ENCODE data around the gene AGTR2. TPM values are rescaled to one million over a fixed set of nuclear protein-coding genes. Genes with fewer than 3 reads are reported as not detected.
"Not testable (repeated sequence)": the region's sequence is repeated elsewhere in the genome, so short reads cannot be mapped to it uniquely, and the experiment has no call there.

AGTR2 gene, protein sequence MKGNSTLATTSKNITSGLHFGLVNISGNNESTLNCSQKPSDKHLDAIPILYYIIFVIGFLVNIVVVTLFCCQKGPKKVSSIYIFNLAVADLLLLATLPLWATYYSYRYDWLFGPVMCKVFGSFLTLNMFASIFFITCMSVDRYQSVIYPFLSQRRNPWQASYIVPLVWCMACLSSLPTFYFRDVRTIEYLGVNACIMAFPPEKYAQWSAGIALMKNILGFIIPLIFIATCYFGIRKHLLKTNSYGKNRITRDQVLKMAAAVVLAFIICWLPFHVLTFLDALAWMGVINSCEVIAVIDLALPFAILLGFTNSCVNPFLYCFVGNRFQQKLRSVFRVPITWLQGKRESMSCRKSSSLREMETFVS
- 1 to 10 TPM in 1 of 4 donors, under 1 TPM in 1, not detected in 2; 0.01 to 3.3 TPM for polyA plus RNA-seq
- long read RNA-seq, donor 1, partial matches to known transcripts, result 0 of 1 reads
- long read RNA-seq, donor 1, other reads (novel, unspliced or antisense), result 0 of 1 reads
- long read RNA-seq, donor 2, result 0 reads
- long read RNA-seq, donor 3, result 0 reads
- long read RNA-seq, donor 4, result 0 reads
- long read RNA-seq, donor 5, result 0 reads
- long read RNA-seq, donor 6, partial matches to known transcripts, result 0 of 2 reads
- long read RNA-seq, donor 6, other reads (novel, unspliced or antisense), result 0 of 2 reads
- long read RNA-seq, donor 7, partial matches to known transcripts, result 0 of 1 reads
- long read RNA-seq, donor 7, other reads (novel, unspliced or antisense), result 0 of 1 reads
- long read RNA-seq, donor 8, result 0 reads
- long read RNA-seq, donor 9, result 0 reads
- long read RNA-seq, donor 10, partial matches to known transcripts, result 0 of 2 reads
- long read RNA-seq, donor 10, other reads (novel, unspliced or antisense), result 0 of 2 reads

DNA sequence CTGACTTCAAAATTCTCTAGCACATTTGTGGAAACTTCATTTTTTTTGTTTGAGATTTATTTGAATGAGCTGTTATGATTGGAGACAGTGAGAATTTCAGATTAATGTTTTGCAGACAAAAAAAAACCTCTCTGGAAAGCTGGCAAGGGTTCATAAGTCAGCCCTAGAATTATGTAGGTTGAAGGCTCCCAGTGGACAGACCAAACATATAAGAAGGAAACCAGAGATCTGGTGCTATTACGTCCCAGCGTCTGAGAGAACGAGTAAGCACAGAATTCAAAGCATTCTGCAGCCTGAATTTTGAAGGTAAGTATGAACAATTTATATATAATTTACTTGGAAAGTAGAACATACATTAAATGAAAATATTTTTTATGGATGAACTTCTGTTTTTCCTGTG is at the start of gene AGTR2:
Gene AGTR2, plus strand, starts transcription at position 234 of the 400 bp plus-strand sequence. CDS start 1,537 bp downstream, outside the sequence.
- DNase-seq, result no peak
- no peaks in the 10 kb centered on the region for H3K36me3 ChIP-seq (ENCODE audit: control insufficient read depth in 3 of 3, insufficient read depth in 2 of 3, low read depth in 1 of 3, low read length in 3 of 3)
- FAIRE-seq, result no peak
- no peak within 1 kb of the TSS for H3K27ac ChIP-seq (ENCODE audit: low read depth in 1 of 3, low read length in 2 of 3)
- no peak within 1 kb of the TSS for H3K4me3 ChIP-seq (ENCODE audit: low read depth in 1 of 3, low read length in 3 of 3)
- WGBS, 3 donors, result 55 to 71% (median 68%) methylated on average over 3 of the region's 3 CpGs
- no peaks in the 10 kb centered on the region for H3K27me3 ChIP-seq (ENCODE audit: control insufficient read depth in 3 of 3, insufficient read depth in 3 of 3, low read length in 3 of 3)
- no peaks in the 10 kb centered on the region for H3K4me1 ChIP-seq (ENCODE audit: control insufficient read depth in 3 of 3, insufficient read depth in 2 of 3, low read depth in 1 of 3, low read length in 2 of 3)
- H3K9me3 ChIP-seq (ENCODE audit: control insufficient read depth in 2 of 2, insufficient read depth in 1 of 2, low read depth in 1 of 2, low read length in 1 of 2), result no peaks in the 10 kb centered on the region

- H3K27me3 ChIP-seq (ENCODE audit: control insufficient read depth in 3 of 3, insufficient read depth in 3 of 3, low read length in 3 of 3), result no peaks in the 10 kb centered on the region
- H3K9me3 ChIP-seq (ENCODE audit: control insufficient read depth in 2 of 2, insufficient read depth in 1 of 2, low read depth in 1 of 2, low read length in 1 of 2), result no peaks in the 10 kb centered on the region
- H3K4me3 ChIP-seq (ENCODE audit: low read depth in 1 of 3, low read length in 3 of 3), result no peak overlapping the region
- H3K4me1 ChIP-seq (ENCODE audit: control insufficient read depth in 3 of 3, insufficient read depth in 2 of 3, low read depth in 1 of 3, low read length in 2 of 3), result no peaks in the 10 kb centered on the region
- H3K27ac ChIP-seq (ENCODE audit: low read depth in 1 of 3, low read length in 2 of 3), result no peak overlapping the region
- no peak for DNase-seq
- WGBS, 3 donors, result 69 to 80% (median 78%) methylated on average over 1 of the region's 1 CpG
- H3K36me3 ChIP-seq (ENCODE audit: control insufficient read depth in 3 of 3, insufficient read depth in 2 of 3, low read depth in 1 of 3, low read length in 3 of 3), result no peaks in the 10 kb centered on the region
- no peak for FAIRE-seq
These were observed 35.3 kb upstream of the AGTR2 start for GRCh38 chrX:116135277-116135676.

GRCh38 chrX:116141270-116141669 is 29.3 kb upstream of the AGTR2 start:
- WGBS, 3 donors, result 82 to 91% (median 84%) methylated on average over 1 of the region's 1 CpG
- not testable (repeated sequence) for DNase-seq

GRCh38 chrX:116142976-116143375 is 27.6 kb upstream of the AGTR2 start:
- H3K9me3 ChIP-seq (ENCODE audit: control insufficient read depth in 2 of 2, insufficient read depth in 1 of 2, low read depth in 1 of 2, low read length in 1 of 2), result no peaks in the 10 kb centered on the region
- FAIRE-seq, result no peak
- no peak overlapping the region for H3K4me3 ChIP-seq (ENCODE audit: low read depth in 1 of 3, low read length in 3 of 3)
- no peak overlapping the region for H3K27ac ChIP-seq (ENCODE audit: low read depth in 1 of 3, low read length in 2 of 3)
- H3K27me3 ChIP-seq (ENCODE audit: control insufficient read depth in 3 of 3, insufficient read depth in 3 of 3, low read length in 3 of 3), result no peaks in the 10 kb centered on the region
- H3K36me3 ChIP-seq (ENCODE audit: control insufficient read depth in 3 of 3, insufficient read depth in 2 of 3, low read depth in 1 of 3, low read length in 3 of 3), result no peaks in the 10 kb centered on the region
- DNase-seq, result no peak
- no peaks in the 10 kb centered on the region for H3K4me1 ChIP-seq (ENCODE audit: control insufficient read depth in 3 of 3, insufficient read depth in 2 of 3, low read depth in 1 of 3, low read length in 2 of 3)
- WGBS, 3 donors, result 36 to 62% (median 55%) methylated on average over 2 of the region's 2 CpGs

More at GRCh38 chrX:116141270-116141669, 29.3 kb upstream of the AGTR2 start:
- H3K9me3 ChIP-seq (ENCODE audit: control insufficient read depth in 2 of 2, insufficient read depth in 1 of 2, low read depth in 1 of 2, low read length in 1 of 2); H3K27ac ChIP-seq (ENCODE audit: low read depth in 1 of 3, low read length in 2 of 3); FAIRE-seq; H3K27me3 ChIP-seq (ENCODE audit: control insufficient read depth in 3 of 3, insufficient read depth in 3 of 3, low read length in 3 of 3); H3K36me3 ChIP-seq (ENCODE audit: control insufficient read depth in 3 of 3, insufficient read depth in 2 of 3, low read depth in 1 of 3, low read length in 3 of 3); H3K4me1 ChIP-seq (ENCODE audit: control insufficient read depth in 3 of 3, insufficient read depth in 2 of 3, low read depth in 1 of 3, low read length in 2 of 3); H3K4me3 ChIP-seq (ENCODE audit: low read depth in 1 of 3, low read length in 3 of 3): not testable (repeated sequence)

GRCh38 chrX:116172976-116173375 is 2.4 kb downstream of the AGTR2 start:
- 67 to 82% (median 68%) methylated on average over 9 of the region's 9 CpGs for WGBS, 3 donors
- Histone ChIP-seq H3K27me3 (ENCODE audit: control insufficient read depth in 3 of 3, insufficient read depth in 3 of 3, low read length in 3 of 3) (no peaks in the 10 kb centered on the region), H3K4me3 (ENCODE audit: low read depth in 1 of 3, low read length in 3 of 3) (no peak overlapping the region), H3K9me3 (ENCODE audit: control insufficient read depth in 2 of 2, insufficient read depth in 1 of 2, low read depth in 1 of 2, low read length in 1 of 2) (no peaks in the 10 kb centered on the region), H3K36me3 (ENCODE audit: control insufficient read depth in 3 of 3, insufficient read depth in 2 of 3, low read depth in 1 of 3, low read length in 3 of 3) (no peaks in the 10 kb centered on the region), H3K27ac (ENCODE audit: low read depth in 1 of 3, low read length in 2 of 3) (no peak overlapping the region), H3K4me1 (ENCODE audit: control insufficient read depth in 3 of 3, insufficient read depth in 2 of 3, low read depth in 1 of 3, low read length in 2 of 3) (no peaks in the 10 kb centered on the region)
- no peak for DNase-seq
- FAIRE-seq, result no peak

- 43 to 85% (median 56%) methylated on average over 1 of the region's 1 CpG for WGBS, 3 donors
- H3K9me3 ChIP-seq (ENCODE audit: control insufficient read depth in 2 of 2, insufficient read depth in 1 of 2, low read depth in 1 of 2, low read length in 1 of 2), result no peaks in the 10 kb centered on the region
- no peak for FAIRE-seq
These were observed 10.8 kb downstream of the AGTR2 start for GRCh38 chrX:116181300-116181699.

GRCh38 chrX:116185163-116185562 is 14.6 kb downstream of the AGTR2 start:
- H3K36me3 ChIP-seq (ENCODE audit: control insufficient read depth in 3 of 3, insufficient read depth in 2 of 3, low read depth in 1 of 3, low read length in 3 of 3), result no peaks in the 10 kb centered on the region
- H3K9me3 ChIP-seq (ENCODE audit: control insufficient read depth in 2 of 2, insufficient read depth in 1 of 2, low read depth in 1 of 2, low read length in 1 of 2), result no peaks in the 10 kb centered on the region
- H3K27ac ChIP-seq (ENCODE audit: low read depth in 1 of 3, low read length in 2 of 3), result no peak overlapping the region
- H3K27me3 ChIP-seq (ENCODE audit: control insufficient read depth in 3 of 3, insufficient read depth in 3 of 3, low read length in 3 of 3), result no peaks in the 10 kb centered on the region
- DNase-seq (no peak), FAIRE-seq (no peak)
- H3K4me1 ChIP-seq (ENCODE audit: control insufficient read depth in 3 of 3, insufficient read depth in 2 of 3, low read depth in 1 of 3, low read length in 2 of 3), result no peaks in the 10 kb centered on the region
- H3K4me3 ChIP-seq (ENCODE audit: low read depth in 1 of 3, low read length in 3 of 3), result no peak overlapping the region

More at GRCh38 chrX:116181300-116181699, 10.8 kb downstream of the AGTR2 start:
- Histone ChIP-seq H3K4me3 (ENCODE audit: low read depth in 1 of 3, low read length in 3 of 3) (no peak overlapping the region), H3K36me3 (ENCODE audit: control insufficient read depth in 3 of 3, insufficient read depth in 2 of 3, low read depth in 1 of 3, low read length in 3 of 3) (no peaks in the 10 kb centered on the region), H3K27ac (ENCODE audit: low read depth in 1 of 3, low read length in 2 of 3) (no peak overlapping the region), H3K27me3 (ENCODE audit: control insufficient read depth in 3 of 3, insufficient read depth in 3 of 3, low read length in 3 of 3) (no peaks in the 10 kb centered on the region), H3K4me1 (ENCODE audit: control insufficient read depth in 3 of 3, insufficient read depth in 2 of 3, low read depth in 1 of 3, low read length in 2 of 3) (no peaks in the 10 kb centered on the region)
- DNase-seq, result no peak

DNA sequence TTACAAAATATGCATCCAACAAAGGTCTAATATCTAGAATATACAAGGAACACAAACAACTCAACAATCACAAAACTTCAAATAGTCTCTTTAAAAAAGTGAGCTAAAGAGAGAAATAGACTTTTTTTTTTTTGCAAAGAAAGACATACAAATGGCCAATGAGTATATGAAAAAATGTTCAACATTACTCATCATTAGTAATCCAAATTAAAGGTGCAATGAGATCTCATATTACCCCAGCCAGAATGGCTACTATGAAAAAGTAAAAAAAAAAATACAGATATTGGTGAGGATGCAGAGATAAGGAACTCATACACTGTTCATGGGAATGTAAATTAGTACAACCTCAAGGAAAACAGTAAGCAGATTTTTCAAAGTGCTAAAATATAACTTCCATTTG is 24.1 kb downstream of the AGTR2 start:
- peak; percentile 59 for FAIRE-seq
- no peaks in the 10 kb centered on the region for H3K36me3 ChIP-seq (ENCODE audit: control insufficient read depth in 3 of 3, insufficient read depth in 2 of 3, low read depth in 1 of 3, low read length in 3 of 3)

More for the DNA sequence above, 24.1 kb downstream of the AGTR2 start:
- Histone ChIP-seq H3K4me3 (ENCODE audit: low read depth in 1 of 3, low read length in 3 of 3) (no peak overlapping the region), H3K27ac (ENCODE audit: low read depth in 1 of 3, low read length in 2 of 3) (no peak overlapping the region), H3K27me3 (ENCODE audit: control insufficient read depth in 3 of 3, insufficient read depth in 3 of 3, low read length in 3 of 3) (no peaks in the 10 kb centered on the region), H3K4me1 (ENCODE audit: control insufficient read depth in 3 of 3, insufficient read depth in 2 of 3, low read depth in 1 of 3, low read length in 2 of 3) (no peaks in the 10 kb centered on the region), H3K9me3 (ENCODE audit: control insufficient read depth in 2 of 2, insufficient read depth in 1 of 2, low read depth in 1 of 2, low read length in 1 of 2) (no peaks in the 10 kb centered on the region)
- DNase-seq, result no peak
